MM.1S (cell line): Measurements from ENCODE around the gene AUTS2.

Source experiments
- DNase-seq: peaks from one replicate; pipeline ENCODE4 v3.0.0-alpha.2; 2015
- H2AFZ ChIP-seq: fragments of 300-600 bp; sonication (generic); 2 replicates; pipeline ENCODE4 v1.6.0; 2016; ENCODE audit warnings: antibody characterized with exemption, low read length
- H3F3A ChIP-seq: fragments of 300-600 bp; sonication (generic); 2 replicates; pipeline ENCODE4 v1.6.1; 2016; ENCODE audit warnings: mild to moderate bottlenecking, antibody characterized with exemption, low read length, moderate library complexity, mixed read lengths; ENCODE audit not compliant: insufficient read depth
- H3K27ac ChIP-seq: fragments of 300-600 bp; sonication (generic); 2 replicates; pipeline ENCODE4 v1.5.1; 2016; ENCODE audit warnings: mild to moderate bottlenecking, low read length
- H3K27me3 ChIP-seq: fragments of 300-600 bp; sonication (generic); replicated peaks from 2 replicates; pipeline ENCODE4 v1.6.0; 2016; ENCODE audit warnings: low read length; ENCODE audit not compliant: insufficient read depth
- H3K36me3 ChIP-seq: fragments of 300-600 bp; sonication (generic); replicated peaks from 2 replicates; pipeline ENCODE4 v1.6.1; 2016; ENCODE audit warnings: mild to moderate bottlenecking, low read length, mixed read lengths; ENCODE audit not compliant: insufficient read depth
- H3K4me1 ChIP-seq: fragments of 300-600 bp; sonication (generic); 2 replicates; pipeline ENCODE4 v1.6.1; 2016; ENCODE audit warnings: low read length, mixed read lengths
- H3K4me2 ChIP-seq: fragments of 300-600 bp; sonication (generic); 2 replicates; pipeline ENCODE4 v1.6.0; 2016; ENCODE audit warnings: low read depth, low read length
- H3K4me3 ChIP-seq: fragments of 300-600 bp; sonication (generic); 2 replicates; pipeline ENCODE4 v1.5.1; 2016; ENCODE audit warnings: low read length, mixed read lengths
- H3K79me2 ChIP-seq: fragments of 300-600 bp; sonication (generic); 2 replicates; pipeline ENCODE4 v1.6.1; 2016; ENCODE audit warnings: mixed run types, low read length, mixed read lengths
- H3K9ac ChIP-seq: fragments of 300-600 bp; sonication (generic); 2 replicates; pipeline ENCODE4 v1.6.1; 2016; ENCODE audit warnings: low read length, mixed read lengths
- H3K9me2 ChIP-seq: fragments of 300-600 bp; sonication (generic); replicated peaks from 2 replicates; pipeline ENCODE4 v1.6.1; 2016; ENCODE audit warnings: mild to moderate bottlenecking, low read length, mixed read lengths; ENCODE audit not compliant: insufficient read depth
- H3K9me3 ChIP-seq: fragments of 300-600 bp; sonication (generic); replicated peaks from 2 replicates; pipeline ENCODE4 v1.6.1; 2016; ENCODE audit warnings: mild to moderate bottlenecking, low read length, mixed read lengths; ENCODE audit not compliant: insufficient read depth
- H4K20me1 ChIP-seq: fragments of 300-600 bp; sonication (generic); 2 replicates; pipeline ENCODE4 v1.6.1; 2016; ENCODE audit warnings: mild to moderate bottlenecking, low read length, moderate library complexity, mixed read lengths; ENCODE audit not compliant: insufficient read depth
- EZH2 ChIP-seq: fragments of 300-600 bp; sonication (generic); optimal IDR thresholded peaks from 2 replicates; pipeline ENCODE3; 2017; ENCODE audit warnings: low read depth, mild to moderate bottlenecking, antibody characterized with exemption, low read length, mixed read lengths
- EZH2phosphoT487 ChIP-seq: fragments of 300-600 bp; sonication (generic); IDR thresholded peaks from 2 replicates; pipeline ENCODE4 v1.6.1; 2018; ENCODE audit warnings: antibody characterized with exemption, low read length
- TF ChIP-seq, protein P1 (sequence below): fragments of 300-600 bp; sonication (generic); IDR thresholded peaks from 2 replicates; pipeline ENCODE4 v1.5.1; 2016; ENCODE audit warnings: antibody characterized with exemption, low read length, mixed read lengths

AUTS2 gene

DNA sequence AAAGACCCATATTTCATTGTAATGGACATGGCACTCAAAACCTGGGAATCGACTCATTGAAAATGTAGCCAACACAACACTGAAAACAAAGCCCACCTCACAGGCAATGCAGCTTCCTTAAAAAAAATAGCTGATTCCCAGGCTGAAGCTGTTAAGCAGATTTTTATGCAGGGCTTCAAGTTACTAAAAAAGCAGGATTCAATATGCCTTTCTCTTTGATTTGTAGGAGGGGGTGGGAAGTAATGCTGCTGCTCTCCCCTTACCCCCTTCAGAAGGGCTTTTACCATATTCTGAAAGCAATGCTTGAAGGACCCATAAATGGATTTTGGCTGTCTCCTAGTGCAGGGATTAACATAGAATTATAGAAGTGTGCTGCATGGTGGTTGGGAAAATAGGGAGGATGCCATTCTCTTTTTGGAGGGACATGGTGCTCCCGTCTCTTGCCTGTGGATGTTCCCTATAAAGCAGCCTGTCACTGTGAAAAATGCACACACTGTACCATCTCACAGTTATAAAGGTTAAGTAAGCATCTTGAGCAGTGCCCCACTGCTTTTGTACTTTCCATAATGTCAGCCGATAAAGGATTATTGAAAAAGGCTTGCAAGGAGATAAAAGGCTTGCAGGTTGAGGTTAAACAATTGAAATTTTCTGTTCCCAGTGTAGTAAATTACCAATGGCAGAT is 262.8 kb downstream of the AUTS2 start:
- no peaks in the 10 kb centered on the region for H3K36me3 ChIP-seq

DNA sequence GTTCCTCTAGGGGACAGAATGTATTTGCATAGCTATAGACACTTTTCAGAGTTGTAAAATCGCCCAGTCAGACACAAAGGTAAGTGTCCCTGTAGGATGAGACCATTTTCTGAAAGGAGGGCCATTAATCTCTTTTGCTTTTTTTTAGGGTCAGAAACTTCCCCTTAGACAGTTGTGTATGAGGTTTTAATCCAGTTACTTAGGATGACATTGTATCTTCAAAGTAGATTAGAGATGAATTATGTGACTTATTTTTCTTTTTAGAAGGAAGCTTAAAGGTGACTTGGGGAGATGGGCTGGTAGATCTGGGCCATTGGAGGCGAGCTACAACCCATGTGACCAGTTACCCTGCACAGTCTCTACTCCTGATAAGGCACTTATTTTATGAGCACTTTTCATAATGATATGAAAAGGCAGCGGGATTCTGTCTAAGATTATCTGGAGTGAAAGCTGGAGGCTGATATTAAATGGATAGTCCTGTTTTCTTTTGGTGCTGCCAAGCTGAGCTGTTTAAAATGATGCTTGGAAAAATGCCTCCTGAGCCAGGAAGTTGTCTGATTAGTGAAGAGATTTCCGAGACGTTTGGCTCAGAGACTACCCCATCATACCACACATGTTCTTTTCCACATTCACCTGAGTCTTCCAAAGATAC is 264.3 kb downstream of the AUTS2 start:
- Histone ChIP-seq H3F3A (no peaks in the 10 kb centered on the region), H3K27me3 (no peaks in the 10 kb centered on the region), H3K9ac (no peak overlapping the region), H3K4me3 (no peak overlapping the region), H2AFZ (no peak overlapping the region), H3K9me2 (no peaks in the 10 kb centered on the region), H3K9me3 (no peaks in the 10 kb centered on the region), H3K27ac (no peak overlapping the region), H3K4me2 (no peak overlapping the region), H3K4me1 (no peaks in the 10 kb centered on the region), H4K20me1 (no peaks in the 10 kb centered on the region), H3K36me3 (no peaks in the 10 kb centered on the region), H3K79me2 (no peaks in the 10 kb centered on the region)
- no peak for DNase-seq
- TF ChIP-seq, protein P1, sequence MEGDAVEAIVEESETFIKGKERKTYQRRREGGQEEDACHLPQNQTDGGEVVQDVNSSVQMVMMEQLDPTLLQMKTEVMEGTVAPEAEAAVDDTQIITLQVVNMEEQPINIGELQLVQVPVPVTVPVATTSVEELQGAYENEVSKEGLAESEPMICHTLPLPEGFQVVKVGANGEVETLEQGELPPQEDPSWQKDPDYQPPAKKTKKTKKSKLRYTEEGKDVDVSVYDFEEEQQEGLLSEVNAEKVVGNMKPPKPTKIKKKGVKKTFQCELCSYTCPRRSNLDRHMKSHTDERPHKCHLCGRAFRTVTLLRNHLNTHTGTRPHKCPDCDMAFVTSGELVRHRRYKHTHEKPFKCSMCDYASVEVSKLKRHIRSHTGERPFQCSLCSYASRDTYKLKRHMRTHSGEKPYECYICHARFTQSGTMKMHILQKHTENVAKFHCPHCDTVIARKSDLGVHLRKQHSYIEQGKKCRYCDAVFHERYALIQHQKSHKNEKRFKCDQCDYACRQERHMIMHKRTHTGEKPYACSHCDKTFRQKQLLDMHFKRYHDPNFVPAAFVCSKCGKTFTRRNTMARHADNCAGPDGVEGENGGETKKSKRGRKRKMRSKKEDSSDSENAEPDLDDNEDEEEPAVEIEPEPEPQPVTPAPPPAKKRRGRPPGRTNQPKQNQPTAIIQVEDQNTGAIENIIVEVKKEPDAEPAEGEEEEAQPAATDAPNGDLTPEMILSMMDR = no peak
- TF ChIP-seq EZH2 (no peak), EZH2phosphoT487 (no peak)

More for the DNA sequence above, 262.8 kb downstream of the AUTS2 start:
- H3F3A ChIP-seq = no peaks in the 10 kb centered on the region
- no peak overlapping the region for H3K4me2 ChIP-seq
- H3K27me3 ChIP-seq = no peaks in the 10 kb centered on the region
- no peak overlapping the region for H2AFZ ChIP-seq
- no peaks in the 10 kb centered on the region for H3K4me1 ChIP-seq
- no peaks in the 10 kb centered on the region for H3K9me3 ChIP-seq
- TF ChIP-seq, protein P1 = no peak
- TF ChIP-seq EZH2 (no peak), EZH2phosphoT487 (no peak)
- DNase-seq = no peak
- H3K79me2 ChIP-seq = no peaks in the 10 kb centered on the region
- no peak overlapping the region for H3K27ac ChIP-seq
- H3K9ac ChIP-seq = no peak overlapping the region
- no peaks in the 10 kb centered on the region for H4K20me1 ChIP-seq
- H3K4me3 ChIP-seq = no peak overlapping the region
- no peaks in the 10 kb centered on the region for H3K9me2 ChIP-seq

DNA sequence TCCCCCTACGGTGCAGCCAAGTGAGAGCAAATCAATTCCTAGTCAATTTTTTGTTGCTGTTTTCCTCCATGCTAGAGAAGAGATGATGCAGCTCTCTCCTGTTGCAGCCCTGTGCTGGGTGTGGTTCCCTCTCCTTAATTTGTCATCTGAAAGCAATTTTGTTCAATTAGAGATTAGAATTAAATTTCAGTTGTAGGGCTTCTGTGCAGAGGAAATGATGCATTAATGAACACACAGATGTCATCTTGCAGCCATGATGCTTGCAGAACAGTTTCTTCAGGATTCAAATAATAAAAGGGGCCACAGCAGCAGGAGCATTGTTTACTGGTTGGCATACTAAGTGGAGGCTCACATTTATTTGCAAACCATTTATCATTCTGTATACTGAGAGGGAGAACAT is 266.0 kb downstream of the AUTS2 start:
- Histone ChIP-seq H3K79me2 (no peaks in the 10 kb centered on the region), H4K20me1 (no peaks in the 10 kb centered on the region), H3K9me2 (no peaks in the 10 kb centered on the region), H3K4me3 (no peak overlapping the region), H3K36me3 (no peaks in the 10 kb centered on the region), H3K9ac (no peak overlapping the region), H3K4me1 (no peaks in the 10 kb centered on the region), H3K9me3 (no peaks in the 10 kb centered on the region), H3K27ac (no peak overlapping the region), H3K27me3 (no peaks in the 10 kb centered on the region), H3F3A (no peaks in the 10 kb centered on the region), H2AFZ (no peak overlapping the region), H3K4me2 (no peak overlapping the region)
- TF ChIP-seq, protein P1 = no peak
- no peak for TF ChIP-seq EZH2phosphoT487
- TF ChIP-seq EZH2 = no peak
- no peak for DNase-seq
